NCI-H2029 (cell line): Measurements from ENCODE around the gene TNK2.
"Not testable (repeated sequence)": the region's sequence is repeated elsewhere in the genome, so short reads cannot be mapped to it uniquely, and the experiment has no call there.

Source experiments
- DNase-seq: peaks from one replicate; lab custom pipeline; 2025; lab: John Stamatoyannopoulos, UW

Gene TNK2

GRCh38 chr3:195885036-195885891 is 23.1 kb downstream of the TNK2 start:
- DNase-seq: no peak

DNA sequence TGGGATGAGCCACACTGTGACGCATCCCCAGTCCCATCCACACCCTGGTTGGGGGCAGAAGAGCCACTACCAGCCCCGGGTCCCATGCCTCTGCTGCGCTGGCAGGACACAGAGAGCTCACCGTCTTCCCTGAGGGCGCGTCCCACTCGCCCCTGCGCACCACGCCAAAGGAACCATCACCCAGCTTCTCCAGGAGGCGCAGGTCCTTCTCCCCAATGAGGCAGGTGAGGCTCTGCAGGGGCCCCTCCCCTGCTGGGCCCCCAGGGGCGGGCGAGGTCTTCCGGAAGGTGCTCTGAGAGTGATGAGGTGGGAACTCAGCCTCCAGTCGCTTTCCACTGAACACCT is 23.7 kb downstream of the TNK2 start:
- no peak for DNase-seq

DNA sequence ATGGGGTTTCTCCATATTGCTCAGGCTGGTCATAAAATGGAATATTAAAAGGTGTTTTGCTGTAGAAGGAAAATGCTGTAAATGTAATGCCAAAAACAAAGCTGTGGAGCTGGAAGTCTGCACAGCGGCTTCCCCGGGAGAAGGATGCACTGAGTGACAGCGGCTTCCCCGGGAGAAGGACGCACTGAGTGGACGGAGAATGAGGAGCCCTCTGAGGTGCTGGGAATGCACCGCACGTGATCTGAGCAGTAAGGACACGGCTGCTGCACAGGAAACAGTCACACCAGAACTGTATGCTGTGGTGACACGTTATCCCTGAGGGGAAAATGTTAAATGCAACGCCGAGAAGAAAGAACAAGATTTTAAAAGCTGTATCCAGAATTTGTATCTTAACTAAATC is 24.6 kb downstream of the TNK2 start:
- no peak for DNase-seq

DNA sequence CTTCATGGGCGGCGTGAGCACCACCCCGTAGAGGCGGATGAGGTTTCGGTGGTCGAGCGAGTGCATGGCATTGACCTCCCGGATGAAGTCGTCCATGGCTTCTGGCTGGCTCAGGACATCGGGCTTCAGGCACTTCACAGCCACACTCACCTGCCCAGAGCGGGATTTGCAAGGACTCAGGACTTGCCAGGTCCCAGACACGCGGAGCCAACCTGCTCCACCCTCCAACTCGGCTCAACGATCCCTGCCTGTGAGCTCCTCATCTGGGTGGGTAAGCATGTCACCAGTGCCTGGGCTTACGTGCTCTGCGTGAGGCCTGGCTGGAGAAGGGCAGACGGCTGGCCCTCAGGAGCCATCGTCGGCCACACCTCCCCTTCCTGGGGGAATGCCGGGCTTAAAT is 25.2 kb downstream of the TNK2 start:
- DNase-seq: no peak

DNA sequence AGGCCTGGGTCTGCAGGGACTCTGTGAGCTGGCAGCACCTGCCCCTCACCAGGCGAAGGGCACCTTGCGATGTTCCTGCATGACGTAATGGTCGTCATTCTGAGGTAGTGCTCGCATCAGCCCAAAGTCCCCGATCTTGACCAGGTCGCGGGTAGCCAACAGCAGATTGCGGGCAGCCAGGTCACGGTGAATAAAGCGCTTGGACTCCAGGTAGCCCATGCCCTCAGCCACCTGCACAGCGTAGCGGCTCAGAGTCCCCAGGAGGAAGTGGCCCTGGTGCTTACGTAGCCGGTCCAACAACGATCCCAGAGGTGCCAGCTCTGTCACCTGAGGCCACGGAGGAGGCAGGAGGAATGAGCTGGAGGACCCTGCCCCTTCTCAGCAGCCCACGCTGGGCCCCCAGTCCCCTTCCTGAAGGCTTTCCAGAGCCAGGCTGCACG is 26.3 kb downstream of the TNK2 start:
- DNase-seq: no peak

GRCh38 chr3:195881276-195881988 is 26.9 kb downstream of the TNK2 start:
- no peak for DNase-seq

- no peak for DNase-seq
These were observed 28.3 kb downstream of the TNK2 start for GRCh38 chr3:195880037-195880431.

GRCh38 chr3:195879416-195880036 is 28.8 kb downstream of the TNK2 start:
- DNase-seq: no peak

DNA sequence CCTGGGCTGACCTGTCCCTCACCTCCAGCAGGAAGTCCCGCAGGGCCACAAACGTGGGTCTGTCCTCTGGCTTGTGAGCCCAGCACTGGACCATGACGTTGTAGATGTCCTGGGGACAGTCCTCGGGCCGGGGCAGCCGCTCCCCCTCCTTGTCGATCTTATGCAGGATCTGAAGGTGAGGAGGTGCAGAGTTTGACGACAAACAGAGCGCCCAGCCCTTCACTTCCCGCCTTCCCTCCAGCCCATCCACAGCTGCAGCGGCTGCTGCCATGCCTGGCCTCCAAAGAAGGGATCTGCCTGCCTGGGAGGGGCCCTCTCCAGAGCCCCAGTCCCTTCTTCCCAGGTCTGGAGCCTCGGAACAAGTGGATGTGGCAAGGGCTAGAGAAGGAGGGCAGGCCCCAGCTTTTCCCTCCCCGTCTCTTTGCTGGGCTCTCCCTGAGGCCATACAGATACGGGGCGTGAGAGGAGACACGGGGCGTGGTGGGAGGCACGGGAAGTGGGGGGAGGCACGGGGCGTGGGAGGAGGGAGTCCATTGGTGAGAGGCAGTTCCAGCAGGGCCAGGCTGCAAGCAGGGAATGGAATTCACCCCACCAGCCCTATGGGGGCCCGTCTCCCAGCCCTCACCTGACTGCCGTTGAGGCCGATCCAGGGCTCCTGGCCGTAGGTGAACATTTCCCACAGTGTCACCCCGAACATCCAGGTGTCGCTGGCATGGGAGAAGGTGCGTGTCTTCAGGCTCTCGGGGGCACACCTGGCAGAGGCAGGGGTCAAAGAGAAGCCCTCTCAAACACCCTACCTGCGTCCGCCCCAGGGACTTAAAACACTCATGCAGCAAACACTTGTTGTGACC is 29.7 kb downstream of the TNK2 start:
- DNase-seq: no peak

DNA sequence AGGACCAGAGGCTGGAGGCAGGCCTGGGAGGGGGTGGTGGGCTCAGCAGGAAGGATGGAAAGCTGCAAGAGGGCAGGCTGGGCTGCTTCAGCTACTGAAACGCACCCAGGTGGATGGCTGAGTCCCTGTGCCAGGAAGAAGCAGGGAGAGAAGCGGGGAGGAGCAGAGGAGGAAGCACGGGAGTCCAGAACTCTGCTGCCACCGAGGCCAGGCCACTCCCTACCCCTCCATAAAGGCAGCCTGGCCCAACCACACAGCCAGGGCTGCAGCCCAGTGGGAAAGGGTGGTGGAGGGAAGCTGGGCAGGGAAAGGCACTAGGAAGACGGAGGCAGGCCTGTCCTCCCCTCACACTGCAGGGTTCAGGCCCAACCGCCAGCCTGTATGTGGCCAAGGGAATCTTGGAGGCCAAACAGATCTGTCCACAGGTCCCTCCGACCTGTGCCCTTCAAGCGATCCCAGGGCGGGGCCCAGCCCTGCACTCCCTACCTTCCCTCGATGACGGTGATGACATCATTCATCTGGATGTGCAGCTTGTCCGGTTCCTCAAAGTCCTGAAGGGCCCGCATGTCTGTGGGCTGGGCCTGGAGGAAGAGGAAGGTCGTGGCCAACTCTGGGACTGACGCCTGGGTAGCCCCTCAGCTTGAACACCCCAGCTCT is 30.5 kb downstream of the TNK2 start:
- DNase-seq: no peak

DNA sequence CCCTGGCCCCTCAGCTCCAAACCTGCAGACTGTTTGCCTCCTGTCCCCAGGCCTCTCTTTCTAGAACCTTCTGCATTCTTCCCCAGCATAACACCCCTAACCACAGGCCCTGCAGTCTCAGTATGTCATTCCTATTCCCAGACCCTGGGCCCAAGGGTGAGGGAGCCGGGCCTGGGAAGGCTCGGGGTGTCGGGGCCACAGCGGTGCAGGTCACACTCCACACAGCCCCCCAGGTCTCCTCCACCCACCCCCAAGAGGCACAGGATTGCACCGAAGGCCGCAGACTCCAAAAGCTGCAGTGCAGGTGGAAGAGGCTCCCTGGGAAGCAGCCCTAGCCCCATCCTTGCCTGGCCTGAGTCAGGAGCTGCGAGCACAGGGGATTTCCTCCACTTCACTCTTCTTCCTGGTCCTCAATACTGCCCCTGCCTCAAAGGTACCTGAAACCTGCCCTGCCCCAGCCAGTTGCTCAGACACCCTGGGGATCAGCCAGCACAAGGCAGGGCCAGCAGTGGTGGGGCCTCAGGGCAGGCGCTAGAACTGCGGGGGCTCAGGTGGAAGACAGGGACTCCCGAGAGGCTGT is 31.1 kb downstream of the TNK2 start:
- no peak for DNase-seq

DNA sequence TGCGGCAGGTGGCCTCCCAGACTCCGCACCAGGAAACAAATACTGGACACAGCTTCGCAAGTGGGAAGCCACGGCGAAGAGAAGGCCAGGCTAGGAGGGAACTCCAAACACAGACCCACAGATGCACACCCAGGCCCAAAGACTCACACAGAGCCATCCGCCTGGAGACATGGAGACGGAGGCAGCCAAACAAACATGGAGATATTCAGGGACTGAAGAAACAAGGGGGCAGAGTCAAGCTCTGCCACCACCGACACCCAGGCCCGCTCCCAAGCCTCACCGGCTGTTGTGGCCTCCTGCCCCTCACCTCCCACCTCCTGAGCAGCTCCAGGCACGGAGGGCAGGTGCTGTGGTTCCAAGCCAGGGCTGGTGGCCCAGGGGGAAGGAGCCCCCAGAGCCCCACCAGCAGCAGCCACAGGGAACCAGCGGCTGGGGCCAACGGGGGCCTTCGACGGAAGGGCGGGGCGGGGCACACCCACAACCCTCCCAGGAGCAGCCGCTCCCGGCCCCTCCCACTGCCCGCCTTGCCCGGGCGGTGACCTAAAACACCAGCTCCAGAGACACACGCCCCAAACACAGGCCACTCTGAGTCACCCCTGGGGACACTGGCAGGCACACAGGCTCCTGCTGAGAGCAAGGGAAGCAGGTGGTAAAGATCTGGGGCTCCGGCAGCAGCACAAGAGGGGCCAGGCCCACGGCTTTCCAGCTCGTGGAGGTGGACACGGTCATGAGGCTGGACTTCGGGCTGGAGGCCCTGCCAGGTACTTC is 31.9 kb downstream of the TNK2 start:
- no peak for DNase-seq

- DNase-seq: no peak
These were observed 32.7 kb downstream of the TNK2 start for GRCh38 chr3:195875482-195876236.

DNA sequence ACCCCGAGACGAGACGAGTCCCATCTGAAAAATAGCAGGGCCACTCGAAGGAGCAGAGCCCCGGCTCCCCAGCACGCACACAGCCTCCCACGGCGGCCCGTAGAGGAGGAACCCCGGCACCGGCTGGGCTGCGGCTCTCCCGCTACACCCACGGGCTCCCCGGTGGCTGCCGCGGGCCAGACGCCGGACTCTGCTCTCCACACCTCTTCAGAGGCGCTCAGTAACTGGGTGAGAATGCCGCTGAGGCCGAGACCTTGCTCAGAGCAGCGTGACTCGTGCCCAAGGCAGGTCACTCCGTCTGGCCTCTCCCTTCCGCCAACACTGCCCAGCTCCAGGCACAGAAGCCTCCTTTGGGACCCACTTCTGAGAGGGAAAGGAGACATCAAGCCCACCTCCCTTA is 34.4 kb downstream of the TNK2 start:
- no peak for DNase-seq

- DNase-seq: no peak
These were observed 35.0 kb downstream of the TNK2 start for GRCh38 chr3:195873281-195873887.

GRCh38 chr3:195872800-195873199 is 35.6 kb downstream of the TNK2 start:
- DNase-seq: no peak

- DNase-seq: no peak
These were observed 36.3 kb downstream of the TNK2 start for GRCh38 chr3:195872097-195872496.

DNA sequence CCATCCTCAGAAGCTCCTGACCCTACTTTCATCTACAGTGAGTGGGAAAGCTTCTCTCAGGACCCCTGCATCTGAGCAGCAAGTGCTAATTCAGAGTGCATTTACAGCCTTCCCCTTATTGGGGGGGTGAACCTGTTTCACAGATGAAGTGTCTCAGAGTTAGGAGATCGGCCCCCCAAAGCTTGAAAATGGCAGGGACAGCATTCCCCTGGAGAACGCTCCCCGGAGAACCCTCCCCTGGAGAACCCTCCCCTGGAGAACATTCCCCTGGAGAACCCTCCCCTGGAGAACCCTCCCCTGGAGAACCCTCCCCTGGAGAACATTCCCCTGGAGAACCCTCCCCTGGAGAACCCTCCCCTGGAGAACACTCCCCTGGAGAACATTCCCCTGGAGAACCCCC is 36.7 kb downstream of the TNK2 start:
- not testable (repeated sequence) for DNase-seq

DNA sequence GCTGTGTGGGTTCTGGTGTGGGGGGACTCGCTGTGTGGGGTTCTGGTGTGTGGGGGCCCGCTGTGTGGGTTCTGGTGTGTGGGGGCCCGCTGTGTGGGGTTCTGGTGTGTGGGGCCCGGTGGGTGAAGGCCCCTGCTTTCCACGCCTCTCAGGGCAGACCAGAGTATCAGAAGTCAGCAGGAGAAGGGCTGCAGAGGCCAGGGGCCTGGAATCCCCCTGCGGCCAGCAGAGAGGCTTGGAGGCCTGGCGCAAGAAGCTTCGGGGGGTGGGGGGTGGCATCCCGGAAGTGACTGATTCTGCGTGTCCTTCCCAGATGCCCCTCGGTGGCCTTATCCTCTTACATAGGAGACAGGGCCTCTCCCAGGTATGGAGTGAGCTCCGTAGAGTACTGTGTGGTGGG is 37.4 kb downstream of the TNK2 start:
- DNase-seq: no peak
